Iris pigment epithelial cell (primary cell): ENCODE data around the gene FAM181A.
A peak's percentile ranks its signal among the peaks of the same experiment; 100 is the strongest.

Experiments used
- DNase-seq: peaks from one replicate; pipeline ENCODE4 v3.0.0-alpha.2; 2011; ENCODE audit warnings: low read depth

FAM181A gene

GRCh38 chr14:93950948-93951634 is 23.9 kb downstream of the FAM181A start:
- no peak for DNase-seq

- no peak for DNase-seq
These were observed 24.7 kb downstream of the FAM181A start for GRCh38 chr14:93951635-93952540.

- no peak for DNase-seq
These were observed 25.7 kb downstream of the FAM181A start for GRCh38 chr14:93952829-93953228.

- DNase-seq: no peak
These were observed 26.1 kb downstream of the FAM181A start for GRCh38 chr14:93953263-93953662.

GRCh38 chr14:93953739-93954515 is 26.8 kb downstream of the FAM181A start:
- DNase-seq: no peak

- no peak for DNase-seq
These were observed 27.3 kb downstream of the FAM181A start for GRCh38 chr14:93954516-93954830.

- DNase-seq: no peak
These were observed 28.0 kb downstream of the FAM181A start for GRCh38 chr14:93954900-93955849.

GRCh38 chr14:93955850-93956481 is 28.8 kb downstream of the FAM181A start:
- no peak for DNase-seq

GRCh38 chr14:93956514-93957332 is 29.6 kb downstream of the FAM181A start:
- no peak for DNase-seq

- DNase-seq: no peak
These were observed 30.2 kb downstream of the FAM181A start for GRCh38 chr14:93957333-93957710.

- no peak for DNase-seq
These were observed 30.8 kb downstream of the FAM181A start for GRCh38 chr14:93957751-93958566.

GRCh38 chr14:93958567-93959238 is 31.6 kb downstream of the FAM181A start:
- DNase-seq: no peak

- DNase-seq: peak; percentile 93
These were observed 32.3 kb downstream of the FAM181A start for GRCh38 chr14:93959239-93960107.

GRCh38 chr14:93960108-93960475 is 32.9 kb downstream of the FAM181A start:
- no peak for DNase-seq

- no peak for DNase-seq
These were observed 33.8 kb downstream of the FAM181A start for GRCh38 chr14:93960774-93961438.

- no peak for DNase-seq
These were observed 34.5 kb downstream of the FAM181A start for GRCh38 chr14:93961620-93962019.
